ENCODE results near the gene BTG4.

DNA sequence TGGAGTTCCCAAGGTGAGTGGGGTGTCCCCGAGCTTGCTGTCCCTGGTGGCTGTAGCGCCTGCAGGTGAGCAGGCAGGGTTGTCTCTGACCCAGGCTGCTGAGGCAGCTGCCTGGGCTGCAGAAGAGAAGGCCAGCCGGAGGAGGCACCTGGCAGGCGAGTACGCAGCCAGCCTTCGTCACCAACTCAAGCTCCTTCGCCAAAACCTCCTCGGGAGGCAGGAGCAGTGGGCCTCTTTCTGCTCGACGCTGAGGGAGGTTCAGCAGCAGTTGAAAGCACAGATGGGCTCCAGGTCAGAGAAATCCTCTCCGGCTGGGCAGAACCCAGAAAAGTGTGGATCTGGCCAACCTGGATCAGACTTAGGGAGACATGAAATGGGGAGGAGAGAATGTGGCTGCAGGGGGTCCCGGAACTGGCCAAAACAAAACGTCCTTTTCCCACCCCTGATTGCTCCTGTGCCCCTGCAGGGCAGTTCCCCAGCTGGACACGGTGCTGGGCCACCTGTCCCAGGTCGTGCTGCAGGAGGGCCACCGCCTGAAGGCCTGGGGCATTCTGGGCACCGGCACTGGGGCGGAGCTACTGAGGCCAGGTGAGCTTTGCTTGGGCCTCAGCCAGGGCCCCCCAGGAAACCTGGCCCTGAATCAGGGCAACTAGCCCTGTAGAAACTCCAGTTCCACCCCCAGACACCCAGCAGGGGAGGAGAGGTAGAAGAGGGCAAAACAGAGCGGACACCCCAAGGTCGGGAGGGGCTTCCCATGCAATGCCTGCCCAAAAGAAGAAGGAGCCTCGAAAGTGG is 56.7 kb downstream of the BTG4 start:
- no peak for TF ChIP-seq CTCF (IDR thresholded peaks at IDR 0.05; ENCODE audit: poor library complexity)
- no peak for TF ChIP-seq EZH2 (IDR thresholded peaks at IDR 0.05; ENCODE audit: borderline replicate concordance)
